GM21529 (cell line): Measurements from ENCODE around the gene SCARB1.
"Not testable (repeated sequence)": the region's sequence is repeated elsewhere in the genome, so short reads cannot be mapped to it uniquely, and the experiment has no call there.

Experiments used
- ATAC-seq: cut with Tn5 transposase; IDR thresholded peaks from one replicate; pipeline ENCODE4 v1.9.1; 2021; ENCODE audit not compliant: unreplicated experiment

SCARB1 gene

GRCh38 chr12:124863416-124864325 lies at the start of gene SCARB1:
SCARB1 (minus strand) TSS chr12:124863864; CDS start chr12:124863720, 144 bp downstream.
- ATAC-seq: peak; percentile 71

GRCh38 chr12:124912529-124913287 lies 49.0 kb upstream of the SCARB1 start:
- ATAC-seq: not testable (repeated sequence)

GRCh38 chr12:124911521-124911920 lies 47.9 kb upstream of the SCARB1 start:
- not testable (repeated sequence) for ATAC-seq

GRCh38 chr12:124910561-124911478 lies 47.2 kb upstream of the SCARB1 start:
- ATAC-seq: no peak

GRCh38 chr12:124909831-124910560 lies 46.3 kb upstream of the SCARB1 start:
- ATAC-seq: no peak

GRCh38 chr12:124906606-124907261 lies 43.1 kb upstream of the SCARB1 start:
- peak; percentile 60 for ATAC-seq

GRCh38 chr12:124904306-124905098 lies 40.8 kb upstream of the SCARB1 start:
- no peak for ATAC-seq

GRCh38 chr12:124902916-124903315 lies 39.3 kb upstream of the SCARB1 start:
- peak; percentile 42 for ATAC-seq

- no peak for ATAC-seq
Measured at GRCh38 chr12:124901003-124901402, 37.3 kb upstream of the SCARB1 start.

GRCh38 chr12:124900345-124900795 lies 36.7 kb upstream of the SCARB1 start:
- ATAC-seq: not testable (repeated sequence)

- no peak for ATAC-seq
Measured at GRCh38 chr12:124898923-124899294, 35.2 kb upstream of the SCARB1 start.

- ATAC-seq: no peak
Measured at GRCh38 chr12:124898200-124898922, 34.7 kb upstream of the SCARB1 start.

GRCh38 chr12:124896461-124896860 lies 32.8 kb upstream of the SCARB1 start:
- no peak for ATAC-seq

GRCh38 chr12:124893792-124894516 lies 30.3 kb upstream of the SCARB1 start:
- peak; percentile 52 for ATAC-seq

- ATAC-seq: no peak
Measured at GRCh38 chr12:124888260-124888659, 24.6 kb upstream of the SCARB1 start.

- not testable (repeated sequence) for ATAC-seq
Measured at GRCh38 chr12:124887766-124888165, 24.1 kb upstream of the SCARB1 start.
